Stimulated activated CD8-positive, alpha-beta memory T cell treated with anti-CD3 and anti-CD28 coated beads, Interleukin-2, amount 100 ng/mL, for 48 hours (primary cell): ENCODE measurements around the gene KIAA1755.

Experiments used
- DNase-seq, 2 donors: peaks; one replicate each; pipeline ENCODE4 v3.0.0-alpha.2; 2020; ENCODE audit warnings: low read depth in 2 of 2

Gene KIAA1755

GRCh38 chr20:38184101-38184500, 76.4 kb downstream of the KIAA1755 start:
- no peak for DNase-seq

DNA sequence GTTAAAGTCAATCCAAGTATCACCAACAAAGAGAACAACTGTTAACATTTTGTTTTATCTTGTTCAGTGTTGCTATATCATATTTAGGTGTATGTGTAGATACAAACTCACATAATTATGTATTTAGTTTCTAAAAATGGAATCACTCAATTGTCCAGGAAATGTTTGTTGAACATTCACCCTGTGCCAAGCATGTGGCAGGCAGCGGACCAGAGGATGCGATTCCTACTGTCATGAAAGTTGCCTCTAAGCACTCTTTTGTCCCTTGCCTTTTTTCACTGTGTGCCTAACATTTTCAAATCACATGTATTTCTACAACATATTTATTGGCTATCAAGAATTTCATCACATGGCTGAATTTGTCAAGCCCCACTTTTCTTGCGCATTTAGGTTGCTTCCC, 78.6 kb downstream of the KIAA1755 start:
- DNase-seq: no peak

DNA sequence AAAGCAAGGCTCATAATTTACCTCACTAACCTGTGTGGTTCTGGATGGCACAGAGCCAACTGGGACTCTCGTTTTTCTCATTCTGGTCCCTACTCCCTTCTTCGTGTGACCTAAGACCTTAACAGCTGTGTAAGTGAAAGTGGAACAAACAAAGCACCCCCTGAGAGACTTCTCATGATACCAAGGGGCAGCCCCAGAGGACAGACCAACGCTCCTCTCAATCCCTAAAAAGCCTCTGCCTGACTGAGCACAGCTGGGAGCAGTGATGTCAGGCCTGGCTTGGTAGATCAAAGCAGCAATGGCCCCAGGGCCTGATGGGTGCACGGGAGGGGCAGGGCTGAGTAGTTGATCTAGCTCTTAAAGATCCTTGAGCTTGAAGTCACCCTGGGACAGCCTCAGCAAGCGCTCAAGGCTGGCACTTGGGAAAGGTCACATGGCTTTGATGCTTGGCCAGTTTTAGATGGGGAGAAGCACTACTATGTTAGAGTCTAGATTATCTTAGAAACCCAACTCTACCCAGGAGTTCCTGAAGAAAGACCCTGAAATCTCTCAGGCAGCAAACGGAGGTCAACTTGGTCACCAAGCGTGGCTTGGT, 79.2 kb downstream of the KIAA1755 start:
- no peak for DNase-seq

DNA sequence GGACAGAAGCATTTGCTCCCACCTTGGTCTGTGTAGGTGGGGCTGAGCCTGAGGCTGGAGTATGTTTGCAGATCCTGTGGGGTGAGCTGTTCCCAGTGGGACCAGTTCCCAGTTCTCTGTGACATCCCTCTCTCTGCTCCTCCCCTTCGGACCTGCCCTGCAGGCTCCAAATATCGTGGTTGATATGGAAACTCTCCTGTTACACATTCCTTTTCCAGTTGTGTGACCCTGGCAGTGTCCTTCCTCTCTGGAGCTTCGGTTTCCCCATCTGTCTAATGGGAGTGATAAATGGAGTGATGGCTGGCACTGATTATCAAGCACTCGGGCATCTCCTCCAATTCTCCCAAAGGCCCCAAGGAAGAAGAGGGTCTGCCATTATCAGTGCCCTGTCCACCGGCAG, 79.8 kb downstream of the KIAA1755 start:
- DNase-seq: no peak

- DNase-seq: no peak
Measured at GRCh38 chr20:38179846-38180245, 80.7 kb downstream of the KIAA1755 start.

DNA sequence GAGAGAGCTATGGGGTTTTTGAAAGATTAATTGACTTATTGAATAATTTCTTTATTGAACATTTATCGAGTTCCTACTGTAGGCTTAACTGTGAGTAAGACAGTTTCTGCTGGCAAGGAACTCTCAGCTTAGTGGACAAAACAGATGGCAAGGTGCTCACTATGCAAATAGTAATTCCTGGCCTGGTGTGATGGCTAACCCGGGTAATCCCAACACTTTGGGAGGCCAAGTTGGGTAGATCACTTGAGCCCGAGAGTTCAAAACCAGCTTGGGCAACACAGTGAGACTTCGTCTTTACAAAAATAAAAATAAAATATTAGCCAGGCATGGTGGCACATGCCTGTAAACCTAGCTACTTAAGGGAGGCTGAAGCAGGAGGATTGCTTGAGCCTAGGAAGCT, 82.0 kb downstream of the KIAA1755 start:
- DNase-seq: no peak

DNA sequence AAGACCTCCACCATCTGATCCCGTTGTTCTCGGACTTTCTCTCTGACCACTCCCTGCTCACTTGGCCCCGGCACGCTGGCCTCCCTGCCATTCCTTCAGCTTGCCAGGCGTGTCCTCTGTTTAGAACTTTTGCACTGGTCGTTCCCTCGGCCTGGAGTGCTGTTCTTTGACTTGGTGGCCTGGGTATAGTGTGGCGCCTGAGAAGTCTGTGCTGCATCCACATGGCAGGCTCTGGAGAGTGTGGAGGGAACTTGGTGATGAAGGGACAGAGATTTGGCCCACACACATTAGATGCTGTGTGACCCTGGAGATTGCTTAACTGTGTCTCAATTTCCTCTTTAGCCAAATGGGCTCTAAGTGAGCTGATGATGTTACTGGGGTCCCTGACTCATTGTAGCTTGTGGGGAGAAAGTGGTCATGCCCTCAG, 82.5 kb downstream of the KIAA1755 start:
- no peak for DNase-seq

- no peak for DNase-seq
Measured at GRCh38 chr20:38177201-38177600, 83.3 kb downstream of the KIAA1755 start.

GRCh38 chr20:38175304-38176180, 85.0 kb downstream of the KIAA1755 start:
- no peak for DNase-seq

- DNase-seq: no peak
Measured at GRCh38 chr20:38173237-38174156, 87.0 kb downstream of the KIAA1755 start.

DNA sequence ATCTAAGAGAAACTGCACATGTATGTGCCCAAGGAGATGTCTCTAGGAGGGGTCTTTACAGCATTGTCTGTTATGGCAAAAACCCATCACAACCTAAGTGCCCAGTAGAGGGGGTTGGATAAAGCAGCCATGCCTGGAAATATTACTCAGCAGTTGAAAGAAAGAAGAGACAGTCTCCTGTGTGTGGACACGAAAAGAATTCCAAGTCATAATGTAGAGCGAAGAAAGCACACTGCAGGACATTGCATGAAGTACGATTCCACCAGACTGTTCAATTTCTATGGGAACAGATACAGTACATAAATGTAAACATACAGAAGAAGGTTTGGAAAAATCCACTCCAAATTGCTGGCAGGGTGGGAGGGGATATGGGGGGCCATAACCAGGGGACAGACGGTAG, 88.1 kb downstream of the KIAA1755 start:
- DNase-seq: no peak

DNA sequence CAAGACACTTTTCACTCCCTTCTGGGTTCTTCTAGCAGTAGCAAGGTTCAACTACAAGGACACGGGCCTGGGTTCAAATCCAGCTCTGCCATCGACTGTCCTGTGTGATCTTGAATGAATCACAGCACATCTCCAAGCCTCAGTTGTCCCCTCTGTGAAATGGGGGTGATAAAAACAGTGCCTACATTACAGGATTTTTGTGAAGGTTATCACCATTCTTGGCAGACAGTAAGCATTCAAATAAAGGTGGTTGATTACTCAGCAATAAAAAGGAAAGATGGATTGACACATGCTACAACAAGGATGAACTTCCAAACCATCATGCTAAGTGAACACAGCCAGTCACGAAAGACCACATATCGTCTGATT, 88.9 kb downstream of the KIAA1755 start:
- no peak for DNase-seq

GRCh38 chr20:38170826-38171674, 89.5 kb downstream of the KIAA1755 start:
- no peak for DNase-seq

DNA sequence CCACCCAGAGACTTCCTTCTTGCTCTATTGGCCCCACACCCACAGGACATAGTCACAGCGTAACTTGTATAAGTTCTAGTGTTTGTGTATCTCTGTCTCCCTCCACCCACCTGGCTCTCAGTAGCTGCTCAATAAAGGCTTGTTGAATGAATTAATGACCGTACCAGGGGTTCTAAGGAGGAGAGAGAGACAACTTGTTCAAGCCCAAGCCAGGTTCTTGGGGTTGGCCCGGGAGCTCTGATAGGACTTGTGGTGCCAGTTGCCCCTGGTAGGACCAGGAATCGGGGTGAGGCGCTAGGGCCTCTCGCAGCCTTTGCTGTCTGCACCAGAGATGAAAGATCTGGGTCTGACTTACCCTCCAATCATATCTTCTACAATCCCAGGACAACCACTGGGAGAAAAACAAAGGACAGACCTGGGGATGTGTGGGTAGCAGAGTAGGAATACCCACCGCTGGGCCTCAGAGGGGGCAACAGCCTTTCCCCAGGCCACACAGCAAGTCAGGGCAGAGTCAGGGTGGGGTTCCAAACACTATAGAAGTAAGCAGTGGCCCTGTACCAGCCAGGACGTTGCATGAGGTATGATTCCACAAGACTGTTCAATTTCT, 90.2 kb downstream of the KIAA1755 start:
- no peak for DNase-seq

DNA sequence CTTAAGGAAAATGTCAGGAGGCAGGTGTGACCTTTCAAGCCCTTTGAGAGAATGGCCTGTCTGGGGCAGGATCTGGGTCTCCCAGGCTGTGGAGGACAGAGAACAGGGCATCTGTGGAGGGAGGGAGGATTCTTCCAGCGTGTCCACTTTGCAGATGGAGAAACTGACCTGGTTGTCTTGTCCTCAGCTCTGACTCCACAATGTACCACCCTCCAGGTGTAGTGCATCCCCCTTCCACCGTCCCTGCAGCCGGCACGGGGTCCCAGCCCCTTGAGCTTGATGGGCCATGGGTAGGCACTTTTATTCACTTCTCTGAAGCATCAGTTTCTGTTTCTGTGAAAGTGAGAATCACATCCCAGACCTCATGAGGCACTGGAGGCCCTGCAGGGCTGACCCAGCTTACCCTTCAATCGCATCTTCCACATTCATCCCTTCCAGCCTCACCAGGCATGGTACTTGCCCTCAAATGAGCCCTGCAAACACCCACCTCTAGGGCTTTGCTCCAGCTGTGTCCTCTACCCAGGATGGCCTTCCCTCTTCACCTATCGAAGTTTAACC, 90.8 kb downstream of the KIAA1755 start:
- DNase-seq: no peak

DNA sequence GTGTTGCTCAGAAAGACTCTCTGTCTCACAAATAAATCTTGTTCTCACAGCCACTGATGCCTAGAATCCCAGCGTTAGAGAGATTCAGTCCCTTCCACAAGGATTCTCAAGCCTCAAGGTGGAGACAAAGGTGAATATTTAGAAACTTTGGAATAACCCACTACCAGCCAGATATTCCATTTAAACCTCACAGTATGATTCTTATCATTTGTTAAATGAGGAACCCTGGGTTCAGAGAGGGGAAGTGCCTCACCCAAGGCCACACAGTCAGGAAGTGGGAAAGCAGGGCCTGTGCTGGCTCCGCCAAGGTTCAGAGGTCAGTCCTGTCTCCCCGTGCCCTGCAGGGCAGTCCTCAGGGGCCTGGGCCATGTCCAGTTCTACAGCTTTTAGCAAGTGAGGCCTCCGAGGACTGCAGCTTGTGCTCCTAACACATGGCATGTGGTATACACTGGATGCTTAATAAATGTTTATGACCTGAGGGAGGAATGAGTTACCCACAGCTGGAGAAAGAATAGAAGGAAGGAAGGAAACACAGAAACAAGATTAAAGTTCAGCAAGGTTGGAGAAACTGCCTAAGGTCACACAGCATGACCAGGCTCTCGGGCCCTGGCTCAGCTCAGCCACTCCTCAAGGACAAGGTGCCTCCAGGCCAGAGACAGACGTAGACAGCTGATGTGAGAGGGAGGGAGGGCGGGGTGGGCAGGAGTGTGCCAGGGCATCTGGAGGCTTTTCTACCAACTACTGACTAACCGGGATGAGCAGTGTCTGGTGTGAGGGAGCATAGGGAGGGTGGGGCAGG, 91.5 kb downstream of the KIAA1755 start:
- no peak for DNase-seq

DNA sequence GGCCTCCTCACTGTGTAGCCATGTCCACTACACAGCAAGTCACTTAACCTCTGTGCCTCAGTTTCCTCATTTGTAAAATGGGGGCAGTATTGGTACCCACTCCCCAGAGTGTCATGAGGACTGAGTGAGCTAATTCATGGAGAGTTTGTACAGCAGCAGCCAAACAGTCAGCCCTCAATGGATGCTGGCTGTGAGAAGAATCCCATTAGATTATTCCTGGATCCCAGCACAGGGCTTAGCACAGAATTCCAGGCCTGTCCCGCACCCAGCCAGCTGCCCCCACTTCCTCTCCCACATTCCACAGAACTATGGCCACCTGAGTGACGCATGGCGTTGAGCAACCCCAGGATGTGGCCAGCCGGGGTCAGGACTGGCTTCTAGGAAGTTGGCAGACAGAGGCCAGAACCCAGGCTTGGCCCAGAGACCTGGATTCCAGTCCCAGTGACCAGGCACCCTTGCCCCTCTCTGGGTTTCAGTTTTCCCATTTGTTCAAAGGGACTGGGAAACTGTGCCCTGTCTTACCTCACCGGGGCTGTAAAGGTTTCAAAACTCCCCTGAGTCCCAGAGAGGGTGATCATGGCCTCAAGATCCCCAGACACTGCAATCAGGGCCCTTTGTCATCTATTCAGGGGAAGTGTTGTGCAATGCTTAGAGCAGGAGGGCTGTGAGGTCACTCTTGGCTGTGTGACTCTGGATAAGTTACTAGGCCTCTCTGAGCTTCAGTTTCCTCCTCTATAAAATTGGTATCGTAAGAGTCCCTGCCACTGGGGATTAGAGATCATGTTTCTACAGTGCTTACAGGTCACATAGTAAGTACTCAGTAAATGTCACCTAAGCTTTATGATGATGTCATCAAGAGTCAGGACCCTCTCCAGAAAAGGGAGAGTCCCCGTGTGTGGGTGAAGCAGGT, 92.4 kb downstream of the KIAA1755 start:
- DNase-seq: no peak

- DNase-seq: no peak
Measured at GRCh38 chr20:38167328-38167850, 93.1 kb downstream of the KIAA1755 start.
